ENCODE measurements around the gene FAM210B. TPM values are rescaled to one million over a fixed set of nuclear protein-coding genes. Genes with fewer than 3 reads are reported as not detected.

The FAM210B gene
- total and polyA plus RNA-seq, 2 experiments from 2014 or later, result 15.4 to 16.2 TPM

DNA sequence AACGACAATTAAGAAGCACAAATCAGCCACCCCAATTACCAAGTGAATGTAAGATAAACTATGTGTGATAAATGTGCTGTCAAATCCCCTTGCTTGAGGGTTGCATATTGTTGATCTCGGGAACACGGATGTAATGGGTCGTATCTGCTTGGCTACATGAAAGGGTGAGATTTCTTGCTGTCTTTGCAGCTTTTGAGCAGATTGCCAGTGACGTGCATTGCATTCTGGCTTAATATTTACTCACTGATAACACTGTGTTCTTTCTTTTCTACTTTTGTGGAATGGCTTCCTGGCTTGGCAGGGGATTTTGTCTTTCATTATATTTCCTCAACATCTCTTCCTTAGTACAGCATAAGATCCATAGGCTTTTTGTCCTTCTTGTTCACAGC, 10.5 kb upstream of the FAM210B start (continued):
- TF ChIP-seq, protein P1, sequence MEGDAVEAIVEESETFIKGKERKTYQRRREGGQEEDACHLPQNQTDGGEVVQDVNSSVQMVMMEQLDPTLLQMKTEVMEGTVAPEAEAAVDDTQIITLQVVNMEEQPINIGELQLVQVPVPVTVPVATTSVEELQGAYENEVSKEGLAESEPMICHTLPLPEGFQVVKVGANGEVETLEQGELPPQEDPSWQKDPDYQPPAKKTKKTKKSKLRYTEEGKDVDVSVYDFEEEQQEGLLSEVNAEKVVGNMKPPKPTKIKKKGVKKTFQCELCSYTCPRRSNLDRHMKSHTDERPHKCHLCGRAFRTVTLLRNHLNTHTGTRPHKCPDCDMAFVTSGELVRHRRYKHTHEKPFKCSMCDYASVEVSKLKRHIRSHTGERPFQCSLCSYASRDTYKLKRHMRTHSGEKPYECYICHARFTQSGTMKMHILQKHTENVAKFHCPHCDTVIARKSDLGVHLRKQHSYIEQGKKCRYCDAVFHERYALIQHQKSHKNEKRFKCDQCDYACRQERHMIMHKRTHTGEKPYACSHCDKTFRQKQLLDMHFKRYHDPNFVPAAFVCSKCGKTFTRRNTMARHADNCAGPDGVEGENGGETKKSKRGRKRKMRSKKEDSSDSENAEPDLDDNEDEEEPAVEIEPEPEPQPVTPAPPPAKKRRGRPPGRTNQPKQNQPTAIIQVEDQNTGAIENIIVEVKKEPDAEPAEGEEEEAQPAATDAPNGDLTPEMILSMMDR (conservative IDR thresholded peaks at IDR 0.05; ENCODE audit: low read depth in 2 of 2), result no peak
- no peak for TF ChIP-seq EZH2phosphoT487 (IDR thresholded peaks at IDR 0.05; ENCODE audit: unreplicated experiment)

DNA sequence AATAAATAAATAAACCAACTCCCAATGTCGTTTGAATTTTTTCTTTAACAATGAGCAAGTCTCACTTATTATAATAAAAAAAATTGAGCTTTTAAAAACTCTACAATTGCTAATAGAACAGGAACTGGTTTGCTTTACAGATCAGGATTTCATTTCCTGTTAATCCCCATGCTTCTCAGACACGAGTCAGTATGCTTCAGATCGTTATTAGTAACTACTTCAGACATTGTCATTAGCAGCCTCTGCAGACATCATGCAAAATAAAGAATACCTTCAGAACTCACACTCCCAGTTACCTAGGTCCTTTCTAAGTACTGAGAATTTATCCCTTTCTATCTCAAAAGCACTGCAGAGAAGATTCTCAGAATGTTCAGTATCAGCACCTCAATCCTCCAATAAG, 10.0 kb upstream of the FAM210B start:
- H3K9me3 Mint-ChIP-seq, result no peaks in the 10 kb centered on the region; the same call in 2 of the 3 replicates
- peak overlapping the region; percentile 50; the same call in 1 of the 2 replicates for H3K4me2 ChIP-seq
- ATAC-seq, result no peak
- TF ChIP-seq POLR2AphosphoS5 (IDR thresholded peaks at IDR 0.05; ENCODE audit: low read depth) (no peak), NANOG (IDR thresholded peaks at IDR 0.05; ENCODE audit: borderline replicate concordance) (no peak), EZH2phosphoT487 (IDR thresholded peaks at IDR 0.05; ENCODE audit: unreplicated experiment) (no peak), ZNF114 (CRISPR knock-in tag; IDR thresholded peaks at IDR 0.05) (no peak), ZNF331 (CRISPR knock-in tag; IDR thresholded peaks at IDR 0.05; ENCODE audit: low read depth) (no peak), ETS1 (IDR thresholded peaks at IDR 0.05) (no peak), JUNB (IDR thresholded peaks at IDR 0.05; ENCODE audit: unreplicated experiment) (no peak)
- TF ChIP-seq, protein P2, sequence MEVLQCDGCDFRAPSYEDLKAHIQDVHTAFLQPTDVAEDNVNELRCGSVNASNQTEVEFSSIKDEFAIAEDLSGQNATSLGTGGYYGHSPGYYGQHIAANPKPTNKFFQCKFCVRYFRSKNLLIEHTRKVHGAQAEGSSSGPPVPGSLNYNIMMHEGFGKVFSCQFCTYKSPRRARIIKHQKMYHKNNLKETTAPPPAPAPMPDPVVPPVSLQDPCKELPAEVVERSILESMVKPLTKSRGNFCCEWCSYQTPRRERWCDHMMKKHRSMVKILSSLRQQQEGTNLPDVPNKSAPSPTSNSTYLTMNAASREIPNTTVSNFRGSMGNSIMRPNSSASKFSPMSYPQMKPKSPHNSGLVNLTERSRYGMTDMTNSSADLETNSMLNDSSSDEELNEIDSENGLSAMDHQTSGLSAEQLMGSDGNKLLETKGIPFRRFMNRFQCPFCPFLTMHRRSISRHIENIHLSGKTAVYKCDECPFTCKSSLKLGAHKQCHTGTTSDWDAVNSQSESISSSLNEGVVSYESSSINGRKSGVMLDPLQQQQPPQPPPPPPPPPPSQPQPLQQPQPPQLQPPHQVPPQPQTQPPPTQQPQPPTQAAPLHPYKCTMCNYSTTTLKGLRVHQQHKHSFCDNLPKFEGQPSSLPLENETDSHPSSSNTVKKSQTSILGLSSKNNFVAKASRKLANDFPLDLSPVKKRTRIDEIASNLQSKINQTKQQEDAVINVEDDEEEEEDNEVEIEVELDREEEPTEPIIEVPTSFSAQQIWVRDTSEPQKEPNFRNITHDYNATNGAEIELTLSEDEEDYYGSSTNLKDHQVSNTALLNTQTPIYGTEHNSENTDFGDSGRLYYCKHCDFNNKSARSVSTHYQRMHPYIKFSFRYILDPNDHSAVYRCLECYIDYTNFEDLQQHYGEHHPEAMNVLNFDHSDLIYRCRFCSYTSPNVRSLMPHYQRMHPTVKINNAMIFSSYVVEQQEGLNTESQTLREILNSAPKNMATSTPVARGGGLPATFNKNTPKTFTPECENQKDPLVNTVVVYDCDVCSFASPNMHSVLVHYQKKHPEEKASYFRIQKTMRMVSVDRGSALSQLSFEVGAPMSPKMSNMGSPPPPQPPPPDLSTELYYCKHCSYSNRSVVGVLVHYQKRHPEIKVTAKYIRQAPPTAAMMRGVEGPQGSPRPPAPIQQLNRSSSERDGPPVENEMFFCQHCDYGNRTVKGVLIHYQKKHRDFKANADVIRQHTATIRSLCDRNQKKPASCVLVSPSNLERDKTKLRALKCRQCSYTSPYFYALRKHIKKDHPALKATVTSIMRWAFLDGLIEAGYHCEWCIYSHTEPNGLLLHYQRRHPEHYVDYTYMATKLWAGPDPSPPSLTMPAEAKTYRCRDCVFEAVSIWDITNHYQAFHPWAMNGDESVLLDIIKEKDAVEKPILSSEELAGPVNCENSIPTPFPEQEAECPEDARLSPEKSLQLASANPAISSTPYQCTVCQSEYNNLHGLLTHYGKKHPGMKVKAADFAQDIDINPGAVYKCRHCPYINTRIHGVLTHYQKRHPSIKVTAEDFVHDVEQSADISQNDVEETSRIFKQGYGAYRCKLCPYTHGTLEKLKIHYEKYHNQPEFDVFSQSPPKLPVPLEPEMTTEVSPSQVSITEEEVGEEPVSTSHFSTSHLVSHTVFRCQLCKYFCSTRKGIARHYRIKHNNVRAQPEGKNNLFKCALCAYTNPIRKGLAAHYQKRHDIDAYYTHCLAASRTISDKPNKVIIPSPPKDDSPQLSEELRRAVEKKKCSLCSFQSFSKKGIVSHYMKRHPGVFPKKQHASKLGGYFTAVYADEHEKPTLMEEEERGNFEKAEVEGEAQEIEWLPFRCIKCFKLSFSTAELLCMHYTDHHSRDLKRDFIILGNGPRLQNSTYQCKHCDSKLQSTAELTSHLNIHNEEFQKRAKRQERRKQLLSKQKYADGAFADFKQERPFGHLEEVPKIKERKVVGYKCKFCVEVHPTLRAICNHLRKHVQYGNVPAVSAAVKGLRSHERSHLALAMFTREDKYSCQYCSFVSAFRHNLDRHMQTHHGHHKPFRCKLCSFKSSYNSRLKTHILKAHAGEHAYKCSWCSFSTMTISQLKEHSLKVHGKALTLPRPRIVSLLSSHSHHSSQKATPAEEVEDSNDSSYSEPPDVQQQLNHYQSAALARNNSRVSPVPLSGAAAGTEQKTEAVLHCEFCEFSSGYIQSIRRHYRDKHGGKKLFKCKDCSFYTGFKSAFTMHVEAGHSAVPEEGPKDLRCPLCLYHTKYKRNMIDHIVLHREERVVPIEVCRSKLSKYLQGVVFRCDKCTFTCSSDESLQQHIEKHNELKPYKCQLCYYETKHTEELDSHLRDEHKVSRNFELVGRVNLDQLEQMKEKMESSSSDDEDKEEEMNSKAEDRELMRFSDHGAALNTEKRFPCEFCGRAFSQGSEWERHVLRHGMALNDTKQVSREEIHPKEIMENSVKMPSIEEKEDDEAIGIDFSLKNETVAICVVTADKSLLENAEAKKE (CRISPR knock-in tag; IDR thresholded peaks at IDR 0.05), result no peak
- TF ChIP-seq, protein P1 (conservative IDR thresholded peaks at IDR 0.05; ENCODE audit: low read depth in 2 of 2), result no peak
- TF ChIP-seq, protein P3, sequence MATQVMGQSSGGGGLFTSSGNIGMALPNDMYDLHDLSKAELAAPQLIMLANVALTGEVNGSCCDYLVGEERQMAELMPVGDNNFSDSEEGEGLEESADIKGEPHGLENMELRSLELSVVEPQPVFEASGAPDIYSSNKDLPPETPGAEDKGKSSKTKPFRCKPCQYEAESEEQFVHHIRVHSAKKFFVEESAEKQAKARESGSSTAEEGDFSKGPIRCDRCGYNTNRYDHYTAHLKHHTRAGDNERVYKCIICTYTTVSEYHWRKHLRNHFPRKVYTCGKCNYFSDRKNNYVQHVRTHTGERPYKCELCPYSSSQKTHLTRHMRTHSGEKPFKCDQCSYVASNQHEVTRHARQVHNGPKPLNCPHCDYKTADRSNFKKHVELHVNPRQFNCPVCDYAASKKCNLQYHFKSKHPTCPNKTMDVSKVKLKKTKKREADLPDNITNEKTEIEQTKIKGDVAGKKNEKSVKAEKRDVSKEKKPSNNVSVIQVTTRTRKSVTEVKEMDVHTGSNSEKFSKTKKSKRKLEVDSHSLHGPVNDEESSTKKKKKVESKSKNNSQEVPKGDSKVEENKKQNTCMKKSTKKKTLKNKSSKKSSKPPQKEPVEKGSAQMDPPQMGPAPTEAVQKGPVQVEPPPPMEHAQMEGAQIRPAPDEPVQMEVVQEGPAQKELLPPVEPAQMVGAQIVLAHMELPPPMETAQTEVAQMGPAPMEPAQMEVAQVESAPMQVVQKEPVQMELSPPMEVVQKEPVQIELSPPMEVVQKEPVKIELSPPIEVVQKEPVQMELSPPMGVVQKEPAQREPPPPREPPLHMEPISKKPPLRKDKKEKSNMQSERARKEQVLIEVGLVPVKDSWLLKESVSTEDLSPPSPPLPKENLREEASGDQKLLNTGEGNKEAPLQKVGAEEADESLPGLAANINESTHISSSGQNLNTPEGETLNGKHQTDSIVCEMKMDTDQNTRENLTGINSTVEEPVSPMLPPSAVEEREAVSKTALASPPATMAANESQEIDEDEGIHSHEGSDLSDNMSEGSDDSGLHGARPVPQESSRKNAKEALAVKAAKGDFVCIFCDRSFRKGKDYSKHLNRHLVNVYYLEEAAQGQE (IDR thresholded peaks at IDR 0.05; ENCODE audit: unreplicated experiment), result no peak

More for the DNA sequence above, 10.0 kb upstream of the FAM210B start:
- no peaks in the 10 kb centered on the region for H3K9me2 ChIP-seq (ENCODE audit: insufficient read depth)
- H4K20me1 ChIP-seq (replicated peaks; ENCODE audit: insufficient read depth), result no peaks in the 10 kb centered on the region
- H3K27me3 Mint-ChIP-seq (ENCODE audit: insufficient read depth, low read depth, poor library complexity), result peaks cover 30% of the 10 kb centered on the region
- no peaks in the 10 kb centered on the region for H3K36me3 Mint-ChIP-seq (ENCODE audit: low read depth)
- no peak overlapping the region for H2AFZ ChIP-seq
- no peak overlapping the region; the same call in 2 of the 3 replicates for H3K4me3 Mint-ChIP-seq
- H3K4me1 ChIP-seq (ENCODE audit: insufficient read depth), result peaks cover 16% of the 10 kb centered on the region
- DNase-seq (ENCODE audit: low spot score), result no peak
- H3K36me3 ChIP-seq (ENCODE audit: insufficient read depth), result no peaks in the 10 kb centered on the region
- no peaks in the 10 kb centered on the region for H3F3A ChIP-seq (replicated peaks; ENCODE audit: low read depth)
- H3K4me1 Mint-ChIP-seq, result peaks cover 16% of the 10 kb centered on the region
- H3K27ac ChIP-seq (ENCODE audit: low read depth), result no peak overlapping the region
- no peak overlapping the region for H3K4me3 ChIP-seq
- H3K27me3 ChIP-seq (ENCODE audit: insufficient read depth), result peaks cover 60% of the 10 kb centered on the region
- no peak overlapping the region for H3K27ac Mint-ChIP-seq
- H3K79me2 ChIP-seq (replicated peaks; ENCODE audit: insufficient read depth), result no peaks in the 10 kb centered on the region
